Kidney epithelial cell (primary cell): ENCODE results near the gene MRGPRE. TPM values are rescaled to one million over a fixed set of nuclear protein-coding genes. Genes with fewer than 3 reads are reported as not detected.

Experiments used
- DNase-seq: peaks from one replicate; pipeline ENCODE4 v3.0.0-alpha.2; 2010; ENCODE audit warnings: low read depth
- H3K27me3 ChIP-seq: 2 replicates; pipeline ENCODE4 v1.6.0; 2011; ENCODE audit warnings: low read length; ENCODE audit not compliant: control insufficient read depth, insufficient read depth
- H3K36me3 ChIP-seq: 2 replicates; pipeline ENCODE4 v1.5.1; 2011; ENCODE audit warnings: low read length; ENCODE audit not compliant: control insufficient read depth, insufficient read depth
- H3K4me3 ChIP-seq: 2 replicates; pipeline ENCODE4 v1.5.1; 2011; ENCODE audit warnings: low read depth, mild to moderate bottlenecking, control low read depth, low read length
- total RNA-seq: library from RNA; depleted of rRNA; stranded (reverse); fragments of >200 nt; gene quantifications from 2 replicates; pipeline ENCODE4 v1.2.3, GENCODE V29; 2015
- TF ChIP-seq, protein P1 (sequence below): IDR thresholded peaks from 2 replicates; pipeline ENCODE4 v1.5.1; 2011; ENCODE audit warnings: mild to moderate bottlenecking, moderate library complexity, low read length, control low read depth, inconsistent platforms; ENCODE audit not compliant: insufficient read depth, poor library complexity, severe bottlenecking

Gene MRGPRE
- total RNA-seq, 1 donor from 2014 or later: 0.63 TPM

- Histone ChIP-seq H3K36me3 (no peaks in the 10 kb centered on the region), H3K4me3 (no peak overlapping the region), H3K27me3 (peaks cover 56% of the 10 kb centered on the region)
- TF ChIP-seq, protein P1, sequence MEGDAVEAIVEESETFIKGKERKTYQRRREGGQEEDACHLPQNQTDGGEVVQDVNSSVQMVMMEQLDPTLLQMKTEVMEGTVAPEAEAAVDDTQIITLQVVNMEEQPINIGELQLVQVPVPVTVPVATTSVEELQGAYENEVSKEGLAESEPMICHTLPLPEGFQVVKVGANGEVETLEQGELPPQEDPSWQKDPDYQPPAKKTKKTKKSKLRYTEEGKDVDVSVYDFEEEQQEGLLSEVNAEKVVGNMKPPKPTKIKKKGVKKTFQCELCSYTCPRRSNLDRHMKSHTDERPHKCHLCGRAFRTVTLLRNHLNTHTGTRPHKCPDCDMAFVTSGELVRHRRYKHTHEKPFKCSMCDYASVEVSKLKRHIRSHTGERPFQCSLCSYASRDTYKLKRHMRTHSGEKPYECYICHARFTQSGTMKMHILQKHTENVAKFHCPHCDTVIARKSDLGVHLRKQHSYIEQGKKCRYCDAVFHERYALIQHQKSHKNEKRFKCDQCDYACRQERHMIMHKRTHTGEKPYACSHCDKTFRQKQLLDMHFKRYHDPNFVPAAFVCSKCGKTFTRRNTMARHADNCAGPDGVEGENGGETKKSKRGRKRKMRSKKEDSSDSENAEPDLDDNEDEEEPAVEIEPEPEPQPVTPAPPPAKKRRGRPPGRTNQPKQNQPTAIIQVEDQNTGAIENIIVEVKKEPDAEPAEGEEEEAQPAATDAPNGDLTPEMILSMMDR: no peak
- no peak for DNase-seq
Observed at GRCh38 chr11:3201677-3202181, 30.5 kb downstream of the MRGPRE start.

DNA sequence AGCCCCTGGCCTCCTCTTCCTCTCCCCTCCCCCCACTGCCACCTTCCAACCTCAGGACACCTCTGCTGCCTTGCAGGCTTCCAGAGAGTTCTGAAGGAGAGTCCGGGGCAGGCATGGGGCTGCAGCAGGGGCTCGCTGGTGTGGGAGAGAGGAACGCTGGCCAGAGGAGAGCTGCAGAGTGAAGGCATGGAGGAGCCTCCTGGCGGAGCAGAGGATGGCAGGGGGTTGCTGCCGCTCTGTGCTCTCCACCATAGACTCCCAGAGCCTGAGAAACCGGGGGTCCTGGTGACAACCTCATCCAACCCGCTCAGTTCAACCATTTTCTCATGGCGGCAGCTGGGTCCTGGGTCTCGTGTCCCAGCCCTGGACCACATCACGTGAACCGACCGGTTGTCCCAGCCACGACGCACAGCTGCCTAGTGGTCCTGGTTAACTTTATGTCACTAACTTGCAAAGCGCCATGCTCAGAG, 31.1 kb downstream of the MRGPRE start:
- no peak for DNase-seq
- no peak overlapping the region for H3K4me3 ChIP-seq
- TF ChIP-seq, protein P1: no peak
- no peaks in the 10 kb centered on the region for H3K36me3 ChIP-seq
- peaks cover 56% of the 10 kb centered on the region for H3K27me3 ChIP-seq

GRCh38 chr11:3200388-3201111, 31.7 kb downstream of the MRGPRE start:
- no peak for DNase-seq
- Histone ChIP-seq H3K27me3 (peaks cover 58% of the 10 kb centered on the region), H3K4me3 (no peak overlapping the region), H3K36me3 (no peaks in the 10 kb centered on the region)
- TF ChIP-seq, protein P1: no peak

- Histone ChIP-seq H3K4me3 (no peak overlapping the region), H3K36me3 (no peaks in the 10 kb centered on the region), H3K27me3 (peaks cover 51% of the 10 kb centered on the region)
- DNase-seq: no peak
- TF ChIP-seq, protein P1: no peak
Observed at GRCh38 chr11:3199537-3200295, 32.5 kb downstream of the MRGPRE start.

DNA sequence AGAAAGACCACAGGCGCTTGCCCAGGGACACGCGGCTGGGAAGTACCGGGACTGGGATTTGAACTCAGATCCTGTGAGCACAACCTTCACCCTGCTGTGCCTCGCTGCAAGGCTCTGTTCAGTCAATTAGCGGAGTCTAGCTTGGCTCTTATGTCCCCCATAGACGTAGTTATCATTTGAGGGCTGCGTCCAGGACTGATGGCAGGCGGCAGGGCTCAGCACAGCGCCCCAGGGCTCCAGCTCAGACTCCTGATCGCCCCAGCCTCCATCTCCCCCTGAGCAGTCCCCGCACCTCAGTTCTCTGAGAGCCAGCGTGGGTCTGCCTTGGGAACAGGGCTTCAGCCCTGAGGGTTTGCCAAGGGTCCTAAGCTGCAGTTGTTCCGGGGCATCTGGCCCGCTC, 33.4 kb downstream of the MRGPRE start:
- Histone ChIP-seq H3K36me3 (no peaks in the 10 kb centered on the region), H3K27me3 (peaks cover 42% of the 10 kb centered on the region), H3K4me3 (no peak overlapping the region)
- DNase-seq: no peak
- TF ChIP-seq, protein P1: no peak
